ENCODE data around the gene DMTF1. TPM values are rescaled to one million over a fixed set of nuclear protein-coding genes. Genes with fewer than 3 reads are reported as not detected.
A peak's percentile ranks its signal among the peaks of the same experiment; 100 is the strongest.

The DMTF1 gene
- total and polyA plus RNA-seq, 9 donors: 63.8 to 111 (median 79.0) TPM

- no peaks in the 10 kb centered on the region for H3K36me3 ChIP-seq (ENCODE audit: control insufficient read depth, insufficient read depth, low read length)
- 67% methylated on average over 1 of the region's 2 CpGs for WGBS (ENCODE audit: insufficient coverage)
- no peak for DNase-seq
Observed at GRCh38 chr7:87140271-87140748, 11.9 kb upstream of the DMTF1 start.

GRCh38 chr7:87144173-87144657, 8.0 kb upstream of the DMTF1 start:
- no peak for DNase-seq

More at GRCh38 chr7:87140271-87140748, 11.9 kb upstream of the DMTF1 start:
- H3K4me1 ChIP-seq (ENCODE audit: control insufficient read depth, insufficient read depth, low read length): no peaks in the 10 kb centered on the region
- no peaks in the 10 kb centered on the region for H3K9me3 ChIP-seq (replicated peaks; ENCODE audit: control insufficient read depth, low read depth, low read length)
- no peaks in the 10 kb centered on the region for H3K27me3 ChIP-seq (ENCODE audit: control insufficient read depth, insufficient read depth, low read length)
- no peak overlapping the region for H3K27ac ChIP-seq (ENCODE audit: low read length)
- no peak overlapping the region for H3K4me3 ChIP-seq (ENCODE audit: low read length)

GRCh38 chr7:87146740-87147386, 5.4 kb upstream of the DMTF1 start:
- no peak overlapping the region for H3K4me3 ChIP-seq (ENCODE audit: low read length)
- H3K36me3 ChIP-seq (ENCODE audit: control insufficient read depth, insufficient read depth, low read length): no peaks in the 10 kb centered on the region
- WGBS (ENCODE audit: insufficient coverage): 80% methylated on average over 25 of the region's 25 CpGs
- peak; percentile 30 for DNase-seq
- no peaks in the 10 kb centered on the region for H3K9me3 ChIP-seq (replicated peaks; ENCODE audit: control insufficient read depth, low read depth, low read length)
- H3K27ac ChIP-seq (ENCODE audit: low read length): no peak overlapping the region
- H3K27me3 ChIP-seq (ENCODE audit: control insufficient read depth, insufficient read depth, low read length): no peaks in the 10 kb centered on the region
- peaks cover 4% of the 10 kb centered on the region for H3K4me1 ChIP-seq (ENCODE audit: control insufficient read depth, insufficient read depth, low read length)

More at GRCh38 chr7:87144173-87144657, 8.0 kb upstream of the DMTF1 start:
- no peaks in the 10 kb centered on the region for H3K27me3 ChIP-seq (ENCODE audit: control insufficient read depth, insufficient read depth, low read length)
- H3K4me3 ChIP-seq (ENCODE audit: low read length): no peak overlapping the region
- no CpG with 5 or more reads among the region's 2 CpGs for WGBS (ENCODE audit: insufficient coverage)
- H3K36me3 ChIP-seq (ENCODE audit: control insufficient read depth, insufficient read depth, low read length): no peaks in the 10 kb centered on the region
- no peak overlapping the region for H3K27ac ChIP-seq (ENCODE audit: low read length)
- peaks cover 3% of the 10 kb centered on the region for H3K4me1 ChIP-seq (ENCODE audit: control insufficient read depth, insufficient read depth, low read length)
- H3K9me3 ChIP-seq (replicated peaks; ENCODE audit: control insufficient read depth, low read depth, low read length): no peaks in the 10 kb centered on the region

- H3K9me3 ChIP-seq (replicated peaks; ENCODE audit: control insufficient read depth, low read depth, low read length): no peaks in the 10 kb centered on the region
- H3K4me1 ChIP-seq (ENCODE audit: control insufficient read depth, insufficient read depth, low read length): peaks cover 4% of the 10 kb centered on the region
- no peak for DNase-seq
- H3K4me3 ChIP-seq (ENCODE audit: low read length): no peak overlapping the region
- WGBS (ENCODE audit: insufficient coverage): 88% methylated on average over 7 of the region's 7 CpGs
- H3K27me3 ChIP-seq (ENCODE audit: control insufficient read depth, insufficient read depth, low read length): no peaks in the 10 kb centered on the region
- H3K36me3 ChIP-seq (ENCODE audit: control insufficient read depth, insufficient read depth, low read length): no peaks in the 10 kb centered on the region
- H3K27ac ChIP-seq (ENCODE audit: low read length): no peak overlapping the region
Observed at GRCh38 chr7:87147500-87147899, 4.8 kb upstream of the DMTF1 start.

GRCh38 chr7:87148332-87148955, 3.8 kb upstream of the DMTF1 start:
- DNase-seq: peak; percentile 52
- H3K4me1 ChIP-seq (ENCODE audit: control insufficient read depth, insufficient read depth, low read length): peaks cover 4% of the 10 kb centered on the region
- WGBS (ENCODE audit: insufficient coverage): no CpG with 5 or more reads among the region's 1 CpG
- no peaks in the 10 kb centered on the region for H3K27me3 ChIP-seq (ENCODE audit: control insufficient read depth, insufficient read depth, low read length)
- H3K36me3 ChIP-seq (ENCODE audit: control insufficient read depth, insufficient read depth, low read length): no peaks in the 10 kb centered on the region
- no peak overlapping the region for H3K4me3 ChIP-seq (ENCODE audit: low read length)
- no peaks in the 10 kb centered on the region for H3K9me3 ChIP-seq (replicated peaks; ENCODE audit: control insufficient read depth, low read depth, low read length)
- no peak overlapping the region for H3K27ac ChIP-seq (ENCODE audit: low read length)

- peak; percentile 25 for DNase-seq
Observed at GRCh38 chr7:87151002-87151728, 1.1 kb upstream of the DMTF1 start.

GRCh38 chr7:87151729-87152111, 533 bp upstream of the DMTF1 start:
- DNase-seq: no peak
- H3K27ac ChIP-seq (ENCODE audit: low read length): peak overlapping the region; percentile 99
- H3K4me1 ChIP-seq (ENCODE audit: control insufficient read depth, insufficient read depth, low read length): peaks cover 4% of the 10 kb centered on the region

More at GRCh38 chr7:87151002-87151728, 1.1 kb upstream of the DMTF1 start:
- Histone ChIP-seq H3K4me3 (ENCODE audit: low read length) (peak overlapping the region; percentile 87), H3K9me3 (replicated peaks; ENCODE audit: control insufficient read depth, low read depth, low read length) (no peaks in the 10 kb centered on the region), H3K27ac (ENCODE audit: low read length) (peak overlapping the region; percentile 99), H3K27me3 (ENCODE audit: control insufficient read depth, insufficient read depth, low read length) (no peaks in the 10 kb centered on the region), H3K36me3 (ENCODE audit: control insufficient read depth, insufficient read depth, low read length) (no peaks in the 10 kb centered on the region), H3K4me1 (ENCODE audit: control insufficient read depth, insufficient read depth, low read length) (peaks cover 4% of the 10 kb centered on the region)
- 24% methylated on average over 2 of the region's 9 CpGs for WGBS (ENCODE audit: insufficient coverage)

GRCh38 chr7:87152897-87153641, 816 bp downstream of the DMTF1 start:
- peak overlapping the region; percentile 99 for H3K27ac ChIP-seq (ENCODE audit: low read length)
- peak overlapping the region; percentile 87 for H3K4me3 ChIP-seq (ENCODE audit: low read length)
- no peaks in the 10 kb centered on the region for H3K9me3 ChIP-seq (replicated peaks; ENCODE audit: control insufficient read depth, low read depth, low read length)
- H3K4me1 ChIP-seq (ENCODE audit: control insufficient read depth, insufficient read depth, low read length): peaks cover 2% of the 10 kb centered on the region
- 0% methylated on average over 8 of the region's 25 CpGs for WGBS (ENCODE audit: insufficient coverage)
- no peaks in the 10 kb centered on the region for H3K36me3 ChIP-seq (ENCODE audit: control insufficient read depth, insufficient read depth, low read length)
- no peaks in the 10 kb centered on the region for H3K27me3 ChIP-seq (ENCODE audit: control insufficient read depth, insufficient read depth, low read length)
- DNase-seq: no peak

More at GRCh38 chr7:87151729-87152111, 533 bp upstream of the DMTF1 start:
- H3K27me3 ChIP-seq (ENCODE audit: control insufficient read depth, insufficient read depth, low read length): no peaks in the 10 kb centered on the region
- H3K4me3 ChIP-seq (ENCODE audit: low read length): peak overlapping the region; percentile 87
- no peaks in the 10 kb centered on the region for H3K9me3 ChIP-seq (replicated peaks; ENCODE audit: control insufficient read depth, low read depth, low read length)
- 0% methylated on average over 7 of the region's 13 CpGs for WGBS (ENCODE audit: insufficient coverage)
- H3K36me3 ChIP-seq (ENCODE audit: control insufficient read depth, insufficient read depth, low read length): no peaks in the 10 kb centered on the region

GRCh38 chr7:87154166-87154565, 1.9 kb downstream of the DMTF1 start:
- Histone ChIP-seq H3K4me1 (ENCODE audit: control insufficient read depth, insufficient read depth, low read length) (peaks cover 2% of the 10 kb centered on the region), H3K9me3 (replicated peaks; ENCODE audit: control insufficient read depth, low read depth, low read length) (no peaks in the 10 kb centered on the region), H3K36me3 (ENCODE audit: control insufficient read depth, insufficient read depth, low read length) (no peaks in the 10 kb centered on the region), H3K27ac (ENCODE audit: low read length) (peak overlapping the region; percentile 99), H3K27me3 (ENCODE audit: control insufficient read depth, insufficient read depth, low read length) (no peaks in the 10 kb centered on the region), H3K4me3 (ENCODE audit: low read length) (peak overlapping the region; percentile 87)
- DNase-seq: no peak
- WGBS (ENCODE audit: insufficient coverage): no CpG with 5 or more reads among the region's 2 CpGs
